HepG2 (cell line): ENCODE measurements around the gene WLS. TPM values are rescaled to one million over a fixed set of nuclear protein-coding genes. Genes with fewer than 3 reads are reported as not detected.

Experiments
- ATAC-seq: fragments of 200-7000 bp; cut with Tn5 transposase; 3 replicates; pipeline ENCODE4 v1.9.1; 2020; ENCODE audit warnings: mild to moderate bottlenecking, moderate library complexity
- BruUV-seq: library from RNA; stranded (reverse); fragments of 400-500 nt; replicated peaks from 2 replicates; lab custom pipeline; 2021; lab: Mats Ljungman, UMichigan
- CTCF ChIA-PET: fragments of 300-600 bp; formaldehyde crosslinking; extraction: SDS; loops from one replicate; lab custom pipeline; 2021; ENCODE audit warnings: low total read pairs, inconsistent platforms, low intra/inter-chr PET ratio; lab: Yijun Ruan, JAX
- POLR2A ChIA-PET: fragments of 350-600 bp; sonication (Branson Sonifier 250); formaldehyde crosslinking; loops from one replicate; lab custom pipeline; 2020; ENCODE audit warnings: antibody characterized with exemption, inconsistent platforms; lab: Yijun Ruan, JAX
- DNase-seq: peaks from one replicate; pipeline ENCODE4 v3.0.0-alpha.2; 2015; ENCODE audit warnings: low spot score
- FAIRE-seq: peaks from 3 replicates; lab custom pipeline; 2011; peaks lifted over from hg19 to GRCh38; lab: Jason Lieb, UNC
- H2AFZ ChIP-seq: one replicate; pipeline ENCODE4 v1.6.1; 2011; ENCODE audit warnings: low read length, inconsistent platforms
- H3K27ac ChIP-seq: fragments of 300-600 bp; 3 replicates; pipeline ENCODE4 v1.8.0; 2011; ENCODE audit warnings: mixed run types, mild to moderate bottlenecking, mixed read lengths, low read length, inconsistent platforms; ENCODE audit not compliant: insufficient read depth; ENCODE audit errors: extremely low read length
- H3K27me3 ChIP-seq, 2 experiments: fragments of 200-600 bp in 1 of 2; 2 replicates in 1 of 2; 3 replicates in 1 of 2; pipeline versions ENCODE4 v1.6.0 to v1.8.0; 2011; ENCODE audit warnings: low read length in 2 of 2, mild to moderate bottlenecking in 2 of 2, moderate library complexity in 2 of 2, inconsistent platforms in 1 of 2; ENCODE audit not compliant: insufficient read depth in 2 of 2, control insufficient read depth in 1 of 2
- H3K36me3 ChIP-seq, 2 experiments: fragments of 200-600 bp in 1 of 2; replicated peaks in 1 of 2; 2 replicates in 1 of 2; 3 replicates in 1 of 2; pipeline versions ENCODE4 v1.5.1 to v1.8.0; 2011; ENCODE audit warnings: low read length in 2 of 2, inconsistent platforms in 1 of 2; ENCODE audit not compliant: insufficient read depth in 2 of 2, control insufficient read depth in 1 of 2
- H3K4me1 ChIP-seq: 2 replicates; pipeline ENCODE4 v1.5.1; 2012; ENCODE audit warnings: low read length, inconsistent platforms; ENCODE audit not compliant: insufficient read depth
- H3K4me2 ChIP-seq: 2 replicates; pipeline ENCODE4 v1.6.0; 2011; ENCODE audit warnings: low read depth, low read length, inconsistent platforms
- H3K4me3 ChIP-seq, 3 experiments: fragments of 200-600 bp in 1 of 3; sonication (generic), shearing (Covaris generic) in 1 of 3; replicated peaks in 1 of 3; 2 replicates each; pipeline ENCODE4 v1.5.1; 2011 to 2016; ENCODE audit warnings: low read length in 3 of 3, inconsistent platforms in 2 of 3, low read depth in 2 of 3, mild to moderate bottlenecking in 2 of 3, control low read depth in 1 of 3, mixed read lengths in 1 of 3; ENCODE audit not compliant: insufficient read depth in 1 of 3
- H3K79me2 ChIP-seq: one replicate; pipeline ENCODE4 v1.6.1; 2011; ENCODE audit warnings: low read length, inconsistent platforms; ENCODE audit not compliant: insufficient read depth
- H3K9ac ChIP-seq: 2 replicates; pipeline ENCODE4 v1.6.0; 2011; ENCODE audit warnings: mild to moderate bottlenecking, low read depth, low read length, inconsistent platforms; ENCODE audit not compliant: insufficient read depth
- H3K9me3 ChIP-seq: 2 replicates; pipeline ENCODE4 v1.5.1; 2012; ENCODE audit warnings: mild to moderate bottlenecking, low read length
- H4K20me1 ChIP-seq: 2 replicates; pipeline ENCODE4 v1.6.0; 2011; ENCODE audit warnings: inconsistent platforms, mild to moderate bottlenecking, low read length, moderate library complexity; ENCODE audit not compliant: insufficient read depth
- ATF7 ChIP-seq, 2 experiments: fragments of 450-650 bp in 1 of 2; sonication (generic) in 1 of 2; formaldehyde crosslinking in 1 of 2; IDR thresholded peaks; 2 replicates each; pipeline versions ENCODE4 v1.4.0 to v1.6.1; 2016 to 2020; ENCODE audit warnings: antibody characterized with exemption in 1 of 2, mild to moderate bottlenecking in 1 of 2, missing genetic modification reagents in 1 of 2
- CEBPB ChIP-seq: IDR thresholded peaks from 2 replicates; pipeline ENCODE4 v1.6.1; 2011; ENCODE audit warnings: low read depth, low read length, improper control_type of control experiment, borderline replicate concordance
- FOSL1 ChIP-seq: sonication (generic); formaldehyde crosslinking; IDR thresholded peaks from 2 replicates; pipeline ENCODE4 v1.9.0; 2021; ENCODE audit warnings: missing genetic modification reagents, borderline replicate concordance
- MZF1 ChIP-seq: sonication (generic); formaldehyde crosslinking; IDR thresholded peaks from 2 replicates; pipeline ENCODE4 v1.8.1; 2023; ENCODE audit warnings: mild to moderate bottlenecking, missing genetic modification reagents, borderline replicate concordance
- REL ChIP-seq: sonication (generic); formaldehyde crosslinking; conservative IDR thresholded peaks from 2 replicates; pipeline ENCODE4 v1.8.0; 2022; ENCODE audit warnings: mild to moderate bottlenecking, missing genetic modification reagents, moderate library complexity
- ZNF317 ChIP-seq: sonication (generic); formaldehyde crosslinking; IDR thresholded peaks from 2 replicates; pipeline ENCODE4 v1.5.0; 2020; ENCODE audit warnings: mild to moderate bottlenecking, missing genetic modification reagents
- ZNF503 ChIP-seq: sonication (generic); formaldehyde crosslinking; IDR thresholded peaks from 2 replicates; pipeline ENCODE4 v1.4.0; 2020; ENCODE audit warnings: missing genetic modification reagents
- WGBS: methylation state at CpG from one replicate; pipeline ENCODE4 v1.1.6; 2017; ENCODE audit warnings: low lambda C conversion rate; 5-methylcytosine and 5-hydroxymethylcytosine counted together
- in situ Hi-C: cut with HindIII; loops from 2 replicates; pipeline ENCODE4 v1.10.0; 2017; ENCODE audit warnings: low pct_unique_long_range_greater_than_20kb; ENCODE audit not compliant: extremely low pct_ligation_motif_present
- intact Hi-C: fragments of 100-400 bp; cut with micrococcal nuclease; formaldehyde crosslinking; loops from one replicate; pipeline ENCODE4 v1.10.0; 2022; ENCODE audit not compliant: unreplicated experiment
- polyA plus RNA-seq, 8 experiments: library from polyadenylated mRNA; depleted of rRNA in 3 of 8; stranded (reverse) in 7 of 8; unstranded in 1 of 8; fragments of >200 nt; fragmentation: Illumina TruSeq in 4 of 8; extraction: Trizol in 4 of 8; gene quantifications; 2 replicates each; pipeline versions ENCODE4 v1.2.1 to v1.2.3, GENCODE V29; 2011 to 2016; ENCODE audit warnings: low read depth in 4 of 8, missing spikeins in 1 of 8, mixed read lengths in 1 of 8; ENCODE audit not compliant: insufficient read depth in 1 of 8
- total RNA-seq, 5 experiments: library from RNA; depleted of rRNA; stranded (reverse); fragments of >200 nt; fragmentation: Illumina TruSeq; extraction: Trizol; gene quantifications; 2 replicates each; pipeline ENCODE4 v1.2.3, GENCODE V29; 2016; ENCODE audit warnings: low read depth in 1 of 5

The WLS gene
- total and polyA plus RNA-seq, 2 of the 13 experiments (the other 11 are each of a cell fraction or from before 2014, with no cell fraction given), result not detected

- 20% methylated on average over 5 of the region's 5 CpGs for WGBS
- BruUV-seq, result no TSS peak
- H3K79me2 ChIP-seq, result no peaks in the 10 kb centered on the region
- H3K4me3 ChIP-seq, result no peak overlapping the region
- ChIA-PET CTCF (no interaction called here), POLR2A (no interaction called here)
- no peaks in the 10 kb centered on the region for H3K4me1 ChIP-seq
- no peaks in the 10 kb centered on the region for H3K27me3 ChIP-seq
- DNase-seq (no peak), ATAC-seq (no peak), FAIRE-seq (no peak)
- in situ Hi-C loops, result no loop called here
- intact Hi-C loops, result no loop called here
- no peaks in the 10 kb centered on the region for H4K20me1 ChIP-seq
- no peaks in the 10 kb centered on the region for H3K36me3 ChIP-seq
- TF ChIP-seq ATF7 (IDR thresholded peaks at IDR 0.05) (peak; percentile 69), ATF7 (CRISPR knock-in tag; IDR thresholded peaks at IDR 0.05) (no peak), FOSL1 (CRISPR knock-in tag) (no peak)
- no peak overlapping the region for H3K4me2 ChIP-seq
- no peaks in the 10 kb centered on the region for H3K9me3 ChIP-seq
- H3K27ac ChIP-seq, result no peak overlapping the region
- no peak overlapping the region for H3K9ac ChIP-seq
- no peak overlapping the region for H2AFZ ChIP-seq
Observed at GRCh38 chr1:68142036-68142435, 90.3 kb downstream of the WLS start.

GRCh38 chr1:68141071-68142021 is 91.0 kb downstream of the WLS start:
- DNase-seq (no peak), FAIRE-seq (no peak), ATAC-seq (no peak)
- POLR2A ChIA-PET, result no interaction called here
- in situ Hi-C loops, result no loop called here
- Histone ChIP-seq H3K9me3 (no peaks in the 10 kb centered on the region), H3K27me3 (no peaks in the 10 kb centered on the region), H4K20me1 (no peaks in the 10 kb centered on the region), H3K4me3 (no peak overlapping the region), H3K79me2 (no peaks in the 10 kb centered on the region), H3K36me3 (no peaks in the 10 kb centered on the region), H3K4me2 (no peak overlapping the region), H2AFZ (no peak overlapping the region), H3K4me1 (no peaks in the 10 kb centered on the region), H3K27ac (no peak overlapping the region), H3K9ac (no peak overlapping the region)
- no TSS peak for BruUV-seq
- CTCF ChIA-PET, result no interaction called here
- WGBS, result 72% methylated on average over 15 of the region's 15 CpGs
- intact Hi-C loops, result no loop called here
- TF ChIP-seq CEBPB, result no peak
- no peak for TF ChIP-seq ZNF317
- TF ChIP-seq ZNF503, result no peak
- no peak for TF ChIP-seq MZF1
- TF ChIP-seq REL (CRISPR knock-in tag), result no peak
